ENCODE results near the gene TMEM190. TPM values are rescaled to one million over a fixed set of nuclear protein-coding genes. Genes with fewer than 3 reads are reported as not detected.

Gene TMEM190
- total and polyA plus RNA-seq, 9 of the 15 experiments (the other 6 are each of a cell fraction or from before 2014, with no cell fraction given): not detected

GRCh38 chr19:55385724-55386492 lies 9.3 kb downstream of the TMEM190 start, which contains the start of gene RPL28 (continued):
- TF ChIP-seq TEAD2 (tag; IDR thresholded peaks at IDR 0.05) (no peak), TARDBP (IDR thresholded peaks at IDR 0.05) (no peak), RHOXF2B (CRISPR knock-in tag; conservative IDR thresholded peaks at IDR 0.05) (no peak), PRMT5 (CRISPR knock-in tag; IDR thresholded peaks at IDR 0.05) (no peak), NKRF (IDR thresholded peaks at IDR 0.05; ENCODE audit: borderline replicate concordance) (peak; percentile 93), BRF1 (IDR thresholded peaks at IDR 0.05; ENCODE audit: borderline replicate concordance, extremely low read depth, insufficient read length) (no peak), CBX5 (IDR thresholded peaks at IDR 0.05; ENCODE audit: borderline replicate concordance, low read depth) (no peak), ZNF121 (CRISPR knock-in tag; conservative IDR thresholded peaks at IDR 0.05) (no peak), HMG20B (CRISPR knock-in tag; IDR thresholded peaks at IDR 0.05) (no peak), SIRT6 (IDR thresholded peaks at IDR 0.05; ENCODE audit: low read depth, low read length) (no peak), HSF4 (CRISPR knock-in tag; IDR thresholded peaks at IDR 0.05; ENCODE audit: borderline replicate concordance) (no peak), FOXM1 (IDR thresholded peaks at IDR 0.05; ENCODE audit: low read depth) (no peak), FOXM1 (CRISPR knock-in tag; IDR thresholded peaks at IDR 0.05; ENCODE audit: low read depth) (no peak), THRAP3 (IDR thresholded peaks at IDR 0.05; ENCODE audit: borderline replicate concordance) (peak; percentile 56; the same call in 1 of the 2 replicates), NR4A1 (CRISPR knock-in tag; IDR thresholded peaks at IDR 0.05) (0 out of 2 replicates have a peak, but pooled peaks have one; percentile 19), NR4A1 (tag; IDR thresholded peaks at IDR 0.05) (no peak), PCBP1 (IDR thresholded peaks at IDR 0.05; ENCODE audit: low read depth, low read length, poor library complexity, severe bottlenecking) (no peak), PHF20 (IDR thresholded peaks at IDR 0.05; ENCODE audit: partially characterized antibody) (no peak), FOXJ2 (tag; IDR thresholded peaks at IDR 0.05) (no peak), ELK3 (CRISPR knock-in tag; IDR thresholded peaks at IDR 0.05) (no peak), MTA1 (IDR thresholded peaks at IDR 0.05; ENCODE audit: borderline replicate concordance) (no peak), NFATC3 (IDR thresholded peaks at IDR 0.05) (no peak), CREB5 (CRISPR knock-in tag; IDR thresholded peaks at IDR 0.05) (no peak), USF2 (CRISPR knock-in tag; IDR thresholded peaks at IDR 0.05) (no peak), KAT2B (IDR thresholded peaks at IDR 0.05; ENCODE audit: low read depth, low read length) (no peak), ZNF253 (CRISPR knock-in tag; conservative IDR thresholded peaks at IDR 0.05) (no peak; the same call in 1 of the 2 replicates)

Measured in K562 (cell line).